Neutrophil (primary cell): Measurements from ENCODE around the gene PIP5KL1.

Source experiments
- H3K27ac ChIP-seq: fragments of 200-600 bp; sonication (generic); 2 replicates; pipeline ENCODE4 v1.5.1; 2016; ENCODE audit warnings: mild to moderate bottlenecking, moderate library complexity
- H3K27me3 ChIP-seq: fragments of 200-600 bp; sonication (generic); 2 replicates; pipeline ENCODE4 v1.6.0; 2016; ENCODE audit warnings: mild to moderate bottlenecking
- H3K36me3 ChIP-seq: fragments of 200-600 bp; sonication (generic); 2 replicates; pipeline ENCODE4 v1.5.1; 2017
- H3K4me1 ChIP-seq, 2 experiments: fragments of 200-600 bp in 1 of 2; sonication (generic) in 1 of 2; 1 replicate in 1 of 2; 2 replicates in 1 of 2; pipeline versions ENCODE4 v1.5.1 to v1.6.1; 2013 to 2016; ENCODE audit warnings: low read depth in 1 of 2, low read length in 1 of 2, mild to moderate bottlenecking in 1 of 2, moderate library complexity in 1 of 2; ENCODE audit not compliant: control insufficient read depth in 1 of 2, insufficient read depth in 1 of 2
- H3K4me3 ChIP-seq, 2 experiments: fragments of 200-600 bp in 1 of 2; sonication (generic) in 1 of 2; 1 replicate in 1 of 2; 2 replicates in 1 of 2; pipeline ENCODE4 v1.5.1; 2013 to 2016; ENCODE audit warnings: low read depth in 1 of 2, low read length in 1 of 2, mild to moderate bottlenecking in 1 of 2, moderate library complexity in 1 of 2
- H3K9me3 ChIP-seq: fragments of 200-600 bp; sonication (generic); 2 replicates; pipeline ENCODE4 v1.5.1; 2016
- CTCF ChIP-seq: fragments of 200-600 bp; sonication (generic); IDR thresholded peaks from 2 replicates; pipeline ENCODE4 v1.5.1; 2016; ENCODE audit warnings: antibody characterized with exemption

Gene PIP5KL1

GRCh38 chr9:127973169-127974000, 42.8 kb upstream of the PIP5KL1 start:
- H3K4me1 ChIP-seq: peaks cover 9 to 15% of the 10 kb centered on the region in 2 experiments

GRCh38 chr9:127972236-127972871, 41.8 kb upstream of the PIP5KL1 start:
- Histone ChIP-seq H3K4me1 (peaks cover 9 to 15% of the 10 kb centered on the region in 2 experiments), H3K9me3 (no peaks in the 10 kb centered on the region), H3K27ac (no peak overlapping the region), H3K27me3 (peaks cover 6% of the 10 kb centered on the region), H3K4me3 (no peak overlapping the region), H3K36me3 (no peaks in the 10 kb centered on the region)
- TF ChIP-seq CTCF: no peak

More at GRCh38 chr9:127973169-127974000, 42.8 kb upstream of the PIP5KL1 start:
- H3K27me3 ChIP-seq: peaks cover 6% of the 10 kb centered on the region
- H3K4me3 ChIP-seq: no peak overlapping the region
- H3K27ac ChIP-seq: no peak overlapping the region
- no peak for TF ChIP-seq CTCF
- no peaks in the 10 kb centered on the region for H3K36me3 ChIP-seq
- H3K9me3 ChIP-seq: no peaks in the 10 kb centered on the region

GRCh38 chr9:127971357-127972235, 41.0 kb upstream of the PIP5KL1 start:
- no peak overlapping the region for H3K27ac ChIP-seq

DNA sequence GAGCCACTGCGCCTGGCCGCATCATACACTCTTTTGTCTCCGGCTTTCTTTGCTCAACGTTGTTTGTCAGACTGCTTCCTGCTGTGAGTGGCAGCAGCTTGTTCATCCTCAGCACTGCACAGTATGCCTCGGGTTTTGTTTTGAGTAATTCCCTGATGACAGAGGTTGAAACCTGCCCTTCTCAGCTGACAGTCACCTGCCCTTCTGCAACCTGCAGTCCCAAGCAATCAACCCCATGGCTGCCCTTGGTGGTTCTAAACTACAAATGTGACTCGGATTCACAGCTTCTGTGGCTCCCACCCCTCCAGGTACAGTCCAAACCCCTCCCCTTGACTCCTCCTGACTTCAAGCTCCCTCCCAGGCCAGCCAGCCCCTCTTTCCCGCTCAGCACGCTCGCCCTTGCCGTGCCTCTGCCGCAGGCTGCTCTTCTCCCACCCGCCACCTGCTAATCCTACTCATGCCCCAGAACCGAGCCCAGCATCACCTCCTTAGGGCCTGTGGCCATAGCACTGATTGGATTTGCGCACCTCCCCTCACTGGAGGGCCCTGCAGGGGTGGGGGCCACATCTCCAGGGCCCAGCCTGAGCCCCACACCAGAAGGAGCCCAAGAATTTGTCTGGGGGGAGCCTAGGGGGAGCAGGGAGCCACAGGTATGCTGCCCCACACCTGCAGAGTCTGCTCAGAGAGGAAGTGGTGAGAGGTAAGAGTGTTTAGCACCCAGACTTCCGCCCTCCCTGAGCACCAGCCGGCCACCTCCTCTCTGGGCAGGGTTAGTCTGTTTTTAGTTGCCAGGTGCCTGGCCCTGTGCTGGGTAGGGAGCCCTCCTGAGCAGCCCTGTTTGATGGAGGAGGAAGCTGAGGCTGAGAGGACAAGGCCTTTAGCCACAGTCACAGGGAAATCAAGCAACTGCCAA, 40.1 kb upstream of the PIP5KL1 start:
- no peak for TF ChIP-seq CTCF
- Histone ChIP-seq H3K36me3 (no peaks in the 10 kb centered on the region), H3K9me3 (no peaks in the 10 kb centered on the region), H3K27ac (peak overlapping the region; percentile 38), H3K4me1 (peaks cover 10 to 18% of the 10 kb centered on the region in 2 experiments), H3K27me3 (peaks cover 13% of the 10 kb centered on the region), H3K4me3 (no peak overlapping the region)

More at GRCh38 chr9:127971357-127972235, 41.0 kb upstream of the PIP5KL1 start:
- TF ChIP-seq CTCF: no peak
- no peak overlapping the region for H3K4me3 ChIP-seq
- H3K27me3 ChIP-seq: peaks cover 10% of the 10 kb centered on the region
- no peaks in the 10 kb centered on the region for H3K36me3 ChIP-seq
- no peaks in the 10 kb centered on the region for H3K9me3 ChIP-seq
- H3K4me1 ChIP-seq: peaks cover 9 to 15% of the 10 kb centered on the region in 2 experiments
